ENCODE measurements around the gene PTGER4. TPM values are rescaled to one million over a fixed set of nuclear protein-coding genes. Genes with fewer than 3 reads are reported as not detected.

Gene PTGER4
- total RNA-seq, 1 experiment from 2014 or later, result 0.16 TPM

DNA sequence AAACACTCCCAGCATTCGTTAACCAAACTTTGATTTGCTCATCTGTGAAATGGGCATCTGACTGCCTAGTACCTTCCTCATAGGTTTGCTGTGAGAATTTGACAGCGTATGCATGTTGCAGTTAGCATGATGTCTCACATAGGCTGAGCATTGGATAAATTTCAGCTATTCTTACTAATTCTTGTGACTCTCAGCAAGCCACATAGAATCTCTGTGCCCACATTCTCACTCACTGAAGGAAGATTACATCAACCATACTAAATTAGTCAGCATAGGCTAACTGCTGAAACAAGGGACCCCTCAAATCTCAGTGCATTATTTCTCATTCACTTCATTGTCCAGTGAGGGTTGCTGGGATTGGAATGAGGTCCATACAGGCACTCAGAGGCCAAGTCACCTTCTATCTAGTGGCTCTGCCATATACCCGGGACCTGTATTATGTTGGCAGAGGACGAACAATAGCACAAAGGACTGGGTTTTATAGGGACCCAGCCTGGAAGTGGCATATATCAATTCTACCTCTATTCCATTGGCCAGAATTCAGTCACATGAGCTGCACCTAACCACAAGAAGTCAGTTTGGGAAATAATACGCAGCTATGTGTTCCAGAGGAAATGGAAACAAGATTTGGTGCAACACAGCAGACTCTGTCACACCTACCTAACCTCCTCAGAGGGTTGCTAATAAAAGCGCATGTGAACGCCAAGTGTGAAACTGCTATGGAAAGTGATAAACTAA is 4.2 kb upstream of the PTGER4 start:
- ChIA-PET CTCF (no interaction called here), POLR2A (no interaction called here)
- Histone ChIP-seq H3K4me1 (peaks cover 6% of the 10 kb centered on the region), H3K36me3 (ENCODE audit: control insufficient read depth, insufficient read depth, low read length) (no peaks in the 10 kb centered on the region), H3K4me3 (ENCODE audit: low read depth, low read length) (no peak overlapping the region), H3K27me3 (replicated peaks; ENCODE audit: control insufficient read depth, insufficient read depth, low read length) (peaks cover 9% of the 10 kb centered on the region), H3K9me3 (no peaks in the 10 kb centered on the region)
- H3K4me3 Mint-ChIP-seq (ENCODE audit: unreplicated experiment), result no peak overlapping the region
- TF ChIP-seq, protein P1, sequence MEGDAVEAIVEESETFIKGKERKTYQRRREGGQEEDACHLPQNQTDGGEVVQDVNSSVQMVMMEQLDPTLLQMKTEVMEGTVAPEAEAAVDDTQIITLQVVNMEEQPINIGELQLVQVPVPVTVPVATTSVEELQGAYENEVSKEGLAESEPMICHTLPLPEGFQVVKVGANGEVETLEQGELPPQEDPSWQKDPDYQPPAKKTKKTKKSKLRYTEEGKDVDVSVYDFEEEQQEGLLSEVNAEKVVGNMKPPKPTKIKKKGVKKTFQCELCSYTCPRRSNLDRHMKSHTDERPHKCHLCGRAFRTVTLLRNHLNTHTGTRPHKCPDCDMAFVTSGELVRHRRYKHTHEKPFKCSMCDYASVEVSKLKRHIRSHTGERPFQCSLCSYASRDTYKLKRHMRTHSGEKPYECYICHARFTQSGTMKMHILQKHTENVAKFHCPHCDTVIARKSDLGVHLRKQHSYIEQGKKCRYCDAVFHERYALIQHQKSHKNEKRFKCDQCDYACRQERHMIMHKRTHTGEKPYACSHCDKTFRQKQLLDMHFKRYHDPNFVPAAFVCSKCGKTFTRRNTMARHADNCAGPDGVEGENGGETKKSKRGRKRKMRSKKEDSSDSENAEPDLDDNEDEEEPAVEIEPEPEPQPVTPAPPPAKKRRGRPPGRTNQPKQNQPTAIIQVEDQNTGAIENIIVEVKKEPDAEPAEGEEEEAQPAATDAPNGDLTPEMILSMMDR (IDR thresholded peaks at IDR 0.05; ENCODE audit: insufficient read depth in 1 of 2, low read depth in 1 of 2, low read length in 1 of 2, severe bottlenecking in 1 of 2, unreplicated experiment in 1 of 2), result no peak
- DNase-seq, result no peak
- peaks cover 7% of the 10 kb centered on the region for H3K4me1 Mint-ChIP-seq (ENCODE audit: low read depth, unreplicated experiment)
- H3K9me3 Mint-ChIP-seq (ENCODE audit: unreplicated experiment), result no peaks in the 10 kb centered on the region
- peaks cover 5% of the 10 kb centered on the region for H3K36me3 Mint-ChIP-seq (ENCODE audit: insufficient read depth, unreplicated experiment)
- intact Hi-C loops (cut with micrococcal nuclease; ENCODE audit: unreplicated experiment), result no loop called here
- H3K27ac Mint-ChIP-seq (ENCODE audit: unreplicated experiment), result no peak overlapping the region
- no TSS peak for BruUV-seq (replicated peaks)
- peaks cover 31% of the 10 kb centered on the region for H3K27me3 Mint-ChIP-seq (ENCODE audit: insufficient read depth, unreplicated experiment)

DNA sequence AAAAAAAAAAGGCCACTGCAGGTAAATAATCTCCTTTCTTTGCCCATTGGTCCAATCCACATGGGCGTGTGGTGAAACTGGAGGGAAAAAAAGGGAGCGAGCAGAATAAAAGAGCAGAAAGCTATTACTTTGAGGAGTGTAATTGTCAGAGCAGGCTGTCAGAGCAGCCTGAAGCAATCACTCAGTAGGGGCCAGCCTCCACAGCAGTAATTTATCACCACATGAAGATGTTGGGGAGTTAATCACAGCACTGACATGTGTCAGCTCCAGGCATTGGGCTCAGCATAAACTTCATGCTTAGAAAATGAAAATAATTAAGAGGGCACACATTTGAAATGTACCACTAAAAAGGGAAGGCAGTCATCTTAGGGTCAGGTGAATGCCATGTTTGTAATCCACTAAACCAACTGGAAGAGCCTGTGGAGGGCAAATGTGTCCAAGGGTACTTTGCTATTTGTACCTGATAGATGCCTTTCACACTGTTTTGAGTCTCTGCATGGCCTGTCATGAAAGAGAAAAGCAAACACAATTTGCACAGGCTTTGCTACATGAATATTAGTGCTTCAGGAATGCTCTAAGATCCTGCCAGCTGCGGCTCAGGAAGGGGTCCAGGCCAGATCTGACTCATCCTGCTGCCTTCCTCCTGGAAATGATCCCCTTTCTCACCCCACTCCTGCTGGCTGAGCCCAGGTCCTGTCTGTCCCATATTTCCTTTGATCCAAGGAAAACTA is 2.9 kb upstream of the PTGER4 start:
- intact Hi-C loops (cut with micrococcal nuclease; ENCODE audit: unreplicated experiment), result no loop called here
- no peaks in the 10 kb centered on the region for H3K9me3 ChIP-seq
- H3K4me1 ChIP-seq, result peaks cover 9% of the 10 kb centered on the region
- H3K4me1 Mint-ChIP-seq (ENCODE audit: low read depth, unreplicated experiment), result peaks cover 8% of the 10 kb centered on the region
- TF ChIP-seq, protein P1 (IDR thresholded peaks at IDR 0.05; ENCODE audit: insufficient read depth in 1 of 2, low read depth in 1 of 2, low read length in 1 of 2, severe bottlenecking in 1 of 2, unreplicated experiment in 1 of 2), result no peak
- no peak overlapping the region for H3K4me3 Mint-ChIP-seq (ENCODE audit: unreplicated experiment)
- no peaks in the 10 kb centered on the region for H3K36me3 ChIP-seq (ENCODE audit: control insufficient read depth, insufficient read depth, low read length)
- no peaks in the 10 kb centered on the region for H3K9me3 Mint-ChIP-seq (ENCODE audit: unreplicated experiment)
- no TSS peak for BruUV-seq (replicated peaks)
- ChIA-PET POLR2A (no interaction called here), CTCF (no interaction called here)
- no peak overlapping the region for H3K4me3 ChIP-seq (ENCODE audit: low read depth, low read length)
- no peak for DNase-seq
- H3K27me3 ChIP-seq (replicated peaks; ENCODE audit: control insufficient read depth, insufficient read depth, low read length), result peaks cover 17% of the 10 kb centered on the region
- no peak overlapping the region for H3K27ac Mint-ChIP-seq (ENCODE audit: unreplicated experiment)
- H3K27me3 Mint-ChIP-seq (ENCODE audit: insufficient read depth, unreplicated experiment), result peaks cover 38% of the 10 kb centered on the region
- H3K36me3 Mint-ChIP-seq (ENCODE audit: insufficient read depth, unreplicated experiment), result peaks cover 5% of the 10 kb centered on the region

DNA sequence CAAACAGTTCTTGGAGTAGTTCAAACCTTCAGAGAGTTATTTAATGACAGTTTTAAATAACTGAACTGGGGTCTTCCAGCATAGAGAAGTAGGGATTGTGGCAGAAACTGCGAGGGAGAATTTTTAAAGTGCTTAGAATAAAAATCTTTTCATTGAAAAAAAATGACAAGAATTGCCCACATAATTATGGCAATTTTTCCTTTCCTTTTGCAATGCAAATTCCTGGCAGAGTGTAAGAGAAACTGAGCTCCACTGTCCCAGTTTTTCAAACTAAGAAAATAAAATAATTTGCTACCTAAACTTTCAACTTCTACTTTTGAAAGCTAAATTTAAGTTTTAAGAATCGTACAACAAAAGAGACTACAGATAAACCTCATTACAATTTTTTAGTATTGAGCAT is 2.3 kb upstream of the PTGER4 start:
- intact Hi-C loops (cut with micrococcal nuclease; ENCODE audit: unreplicated experiment), result no loop called here
- H3K36me3 Mint-ChIP-seq (ENCODE audit: insufficient read depth, unreplicated experiment), result peaks cover 5% of the 10 kb centered on the region
- POLR2A ChIA-PET, result no interaction called here
- BruUV-seq (replicated peaks), result no TSS peak
- Histone ChIP-seq H3K4me3 (ENCODE audit: low read depth, low read length) (no peak overlapping the region), H3K27me3 (replicated peaks; ENCODE audit: control insufficient read depth, insufficient read depth, low read length) (peaks cover 18% of the 10 kb centered on the region), H3K4me1 (peaks cover 9% of the 10 kb centered on the region), H3K9me3 (no peaks in the 10 kb centered on the region), H3K36me3 (ENCODE audit: control insufficient read depth, insufficient read depth, low read length) (no peaks in the 10 kb centered on the region)
- no peaks in the 10 kb centered on the region for H3K9me3 Mint-ChIP-seq (ENCODE audit: unreplicated experiment)
- DNase-seq, result no peak
- H3K4me3 Mint-ChIP-seq (ENCODE audit: unreplicated experiment), result no peak overlapping the region
- CTCF ChIA-PET, result no interaction called here
- H3K4me1 Mint-ChIP-seq (ENCODE audit: low read depth, unreplicated experiment), result peaks cover 8% of the 10 kb centered on the region
- no peak overlapping the region for H3K27ac Mint-ChIP-seq (ENCODE audit: unreplicated experiment)
- H3K27me3 Mint-ChIP-seq (ENCODE audit: insufficient read depth, unreplicated experiment), result peaks cover 42% of the 10 kb centered on the region
- TF ChIP-seq, protein P1 (IDR thresholded peaks at IDR 0.05; ENCODE audit: insufficient read depth in 1 of 2, low read depth in 1 of 2, low read length in 1 of 2, severe bottlenecking in 1 of 2, unreplicated experiment in 1 of 2), result no peak

Data from Caco-2 (cell line).